ENCODE data around the gene CCDC33.

Gene CCDC33

DNA sequence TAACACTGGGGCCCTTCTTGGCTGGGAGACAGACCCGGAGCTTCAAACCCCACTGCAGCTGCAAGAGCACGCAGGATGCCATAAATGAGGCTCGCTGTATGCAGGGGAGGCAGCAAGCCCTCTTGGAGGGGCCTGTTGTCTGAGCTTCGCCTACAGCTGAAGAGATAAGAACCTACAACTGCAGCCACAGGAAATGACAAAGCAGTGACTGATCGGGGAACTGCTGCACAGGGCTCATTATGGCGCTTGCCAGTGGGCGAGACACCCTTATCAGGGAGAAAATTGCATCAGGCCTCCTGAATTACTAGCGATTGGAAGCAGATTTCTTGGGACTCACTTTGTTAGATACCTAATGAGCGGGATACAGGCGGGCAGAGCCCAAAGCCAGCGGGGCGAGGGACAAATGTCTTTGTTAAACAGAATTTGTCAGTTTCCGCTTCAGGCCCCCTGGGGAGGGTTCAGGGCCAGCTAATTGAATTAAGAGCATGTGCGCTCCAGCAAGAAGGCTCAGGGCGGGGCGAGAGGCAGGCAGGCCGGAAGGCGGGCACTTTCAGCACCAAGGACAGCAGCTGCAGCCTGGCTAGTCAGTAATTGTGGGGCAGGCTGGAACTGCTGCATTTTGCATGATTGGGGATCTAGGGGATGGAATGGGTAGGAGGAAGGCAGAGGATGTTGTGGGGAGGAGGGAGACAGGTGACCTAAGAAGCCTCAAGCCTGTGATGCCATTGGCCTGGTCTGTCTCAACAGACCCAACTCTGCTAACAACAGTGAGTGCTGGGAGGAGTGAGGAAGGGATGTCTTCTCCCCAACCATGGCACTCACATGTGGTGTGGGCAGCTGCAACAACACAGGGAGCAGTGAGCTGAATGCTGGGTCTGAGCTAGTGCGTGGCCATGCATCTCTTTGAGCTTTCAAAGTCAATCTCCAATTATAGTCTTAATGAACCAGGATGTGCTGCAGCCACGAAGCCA lies 55.3 kb downstream of the CCDC33 start:
- peak; percentile 25 to 62 for DNase-seq

- DNase-seq: no peak
Observed at GRCh38 chr15:74293021-74293810, 57.1 kb downstream of the CCDC33 start.

- DNase-seq: no peak
Observed at GRCh38 chr15:74294010-74294409, 57.9 kb downstream of the CCDC33 start.

- DNase-seq: no peak
Observed at GRCh38 chr15:74295800-74296199, 59.7 kb downstream of the CCDC33 start.

GRCh38 chr15:74297887-74298286 lies 61.8 kb downstream of the CCDC33 start:
- DNase-seq: no peak

DNA sequence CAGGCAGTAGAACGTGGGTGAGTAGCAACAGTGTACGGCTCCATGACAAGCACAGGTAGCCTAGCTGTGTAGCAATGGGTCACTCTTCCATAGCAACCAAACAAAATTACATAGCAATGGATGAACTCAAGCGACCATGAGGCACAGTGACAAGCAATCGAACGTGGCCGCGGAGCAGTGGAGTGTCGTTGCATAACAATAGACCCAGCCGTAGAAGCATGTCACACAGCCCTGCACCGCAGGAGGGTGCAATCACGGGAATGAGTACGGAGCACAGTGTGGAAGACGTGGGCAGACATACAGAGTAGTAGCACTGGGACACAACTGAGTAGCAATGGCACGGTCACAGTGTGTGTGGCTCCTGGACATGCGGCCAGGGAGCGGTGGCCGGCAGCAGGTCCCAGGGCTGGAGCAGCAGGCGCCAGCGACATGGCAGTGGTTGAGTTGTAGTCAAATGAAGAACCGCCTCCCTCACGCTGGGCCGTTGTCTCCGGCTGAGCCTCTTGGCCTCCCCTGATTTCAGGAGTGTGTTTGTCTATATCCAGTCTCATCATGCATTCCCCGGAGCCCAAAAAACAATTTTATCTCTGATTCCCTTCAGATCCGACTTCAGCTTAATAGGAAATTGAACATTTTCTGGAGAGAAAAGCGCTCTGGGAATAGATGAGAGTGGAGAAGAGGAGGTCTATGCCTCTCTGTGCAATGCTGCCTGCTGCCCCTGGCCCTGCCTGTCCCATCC lies 64.1 kb downstream of the CCDC33 start:
- no peak for DNase-seq

- no peak for DNase-seq
Observed at GRCh38 chr15:74301583-74302361, 65.6 kb downstream of the CCDC33 start.

GRCh38 chr15:74302821-74303359 lies 66.8 kb downstream of the CCDC33 start:
- DNase-seq: no peak

DNA sequence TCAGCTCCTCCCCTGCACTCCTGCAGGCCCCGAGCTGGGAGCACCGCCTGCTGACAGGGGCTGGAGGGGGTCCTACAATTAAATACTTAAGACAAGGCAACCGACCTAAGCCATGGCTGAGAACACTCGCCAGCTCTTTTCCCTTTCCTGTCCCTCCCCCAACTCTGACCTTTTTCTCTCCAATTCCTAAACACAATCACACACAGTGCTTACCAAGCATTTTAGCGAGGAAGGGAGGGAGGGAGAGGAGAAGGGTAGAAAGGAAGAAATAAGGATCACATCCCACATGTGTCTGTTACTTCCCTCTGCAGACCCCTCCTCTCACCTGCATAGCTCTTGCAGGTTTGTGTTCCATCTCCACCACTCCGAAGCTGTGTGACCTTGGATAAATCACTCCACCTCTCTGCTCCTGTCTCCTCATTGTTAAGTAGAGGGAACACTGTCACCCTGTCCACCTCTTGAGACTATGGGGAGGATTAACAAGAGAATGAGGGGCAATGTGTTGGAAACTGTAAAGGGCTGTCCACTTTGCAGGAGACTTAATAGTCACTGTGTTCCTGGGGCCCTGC lies 67.7 kb downstream of the CCDC33 start:
- no peak for DNase-seq

DNA sequence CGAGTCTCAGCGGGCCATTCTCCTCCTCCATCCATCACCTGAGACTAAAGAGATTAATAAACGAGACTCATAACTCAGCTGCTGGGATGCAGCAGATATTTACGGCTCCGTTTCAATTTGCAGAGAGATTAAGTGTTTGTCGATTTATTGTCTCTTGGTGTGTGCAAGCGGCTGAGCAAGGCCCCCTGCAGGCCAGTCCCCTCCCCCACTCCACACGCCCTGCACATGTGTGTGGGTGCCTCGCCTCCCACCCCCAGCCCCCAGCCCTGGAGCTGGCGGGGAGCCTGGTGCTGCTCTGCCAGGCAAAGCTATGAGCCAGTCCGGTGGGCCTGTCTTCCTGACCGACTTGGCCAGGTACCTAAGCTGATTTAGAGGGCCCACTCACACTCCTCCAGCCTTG lies 68.3 kb downstream of the CCDC33 start:
- no peak for DNase-seq

DNA sequence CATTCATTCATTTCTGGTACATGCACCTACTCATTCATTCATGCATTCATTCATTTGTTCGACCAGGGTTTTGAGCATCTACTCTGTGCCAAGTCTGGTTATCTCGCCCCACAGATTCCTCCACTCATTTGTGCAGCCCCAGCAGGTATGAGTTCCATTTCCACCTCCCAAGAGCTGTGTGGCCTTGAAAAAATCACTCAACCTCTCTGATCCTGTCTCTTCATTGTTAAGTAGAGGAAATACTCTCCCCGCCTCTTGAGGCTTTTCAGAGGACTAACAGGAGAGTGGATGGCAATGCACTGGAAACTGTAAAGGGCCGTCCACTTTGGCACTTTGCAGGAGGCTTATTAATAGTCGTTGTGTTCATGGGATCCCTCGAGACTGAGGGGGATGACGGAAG lies 69.6 kb downstream of the CCDC33 start:
- DNase-seq: no peak

- DNase-seq: no peak
Observed at GRCh38 chr15:74306781-74307217, 70.7 kb downstream of the CCDC33 start.

- DNase-seq: peak; percentile 16 to 22
Observed at GRCh38 chr15:74307827-74308811, 72.0 kb downstream of the CCDC33 start.

DNA sequence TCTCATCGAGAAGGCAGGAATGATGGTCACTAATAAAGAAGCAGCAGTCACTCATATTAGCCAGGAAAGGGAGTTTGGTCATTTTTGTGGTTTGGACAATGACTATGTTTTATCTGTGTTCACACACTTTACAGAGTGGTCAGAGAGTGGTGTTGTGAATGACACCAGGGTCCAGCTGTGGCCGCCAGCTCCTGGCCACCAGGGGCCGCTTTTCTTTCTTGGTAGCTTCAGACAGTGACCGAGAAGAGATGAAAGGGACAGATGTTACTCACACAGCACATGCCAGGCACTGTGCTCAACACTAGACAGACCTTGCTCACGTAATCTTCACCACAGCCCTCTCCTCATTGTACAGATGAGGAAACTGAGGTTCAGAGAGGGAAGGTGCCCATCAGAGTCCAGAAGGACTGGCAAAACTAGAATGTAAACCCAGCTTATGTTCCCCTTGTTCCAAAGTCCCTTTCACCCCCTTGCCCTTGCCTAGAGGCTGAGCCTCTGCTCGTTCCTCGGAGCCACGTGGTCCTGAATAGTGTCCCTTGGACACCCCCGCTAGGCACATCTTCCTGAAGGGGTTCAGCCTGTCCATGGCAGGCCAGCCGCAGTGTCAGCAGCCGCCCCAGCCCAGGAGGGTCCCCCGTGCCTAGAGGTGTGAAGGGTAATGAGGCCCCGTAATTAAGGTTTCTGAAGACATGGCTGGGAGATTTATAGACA lies 75.8 kb downstream of the CCDC33 start:
- DNase-seq: no peak

- DNase-seq: no peak
Observed at GRCh38 chr15:74312445-74313007, 76.4 kb downstream of the CCDC33 start.

- DNase-seq: no peak
Observed at GRCh38 chr15:74313889-74314288, 77.8 kb downstream of the CCDC33 start.

DNA sequence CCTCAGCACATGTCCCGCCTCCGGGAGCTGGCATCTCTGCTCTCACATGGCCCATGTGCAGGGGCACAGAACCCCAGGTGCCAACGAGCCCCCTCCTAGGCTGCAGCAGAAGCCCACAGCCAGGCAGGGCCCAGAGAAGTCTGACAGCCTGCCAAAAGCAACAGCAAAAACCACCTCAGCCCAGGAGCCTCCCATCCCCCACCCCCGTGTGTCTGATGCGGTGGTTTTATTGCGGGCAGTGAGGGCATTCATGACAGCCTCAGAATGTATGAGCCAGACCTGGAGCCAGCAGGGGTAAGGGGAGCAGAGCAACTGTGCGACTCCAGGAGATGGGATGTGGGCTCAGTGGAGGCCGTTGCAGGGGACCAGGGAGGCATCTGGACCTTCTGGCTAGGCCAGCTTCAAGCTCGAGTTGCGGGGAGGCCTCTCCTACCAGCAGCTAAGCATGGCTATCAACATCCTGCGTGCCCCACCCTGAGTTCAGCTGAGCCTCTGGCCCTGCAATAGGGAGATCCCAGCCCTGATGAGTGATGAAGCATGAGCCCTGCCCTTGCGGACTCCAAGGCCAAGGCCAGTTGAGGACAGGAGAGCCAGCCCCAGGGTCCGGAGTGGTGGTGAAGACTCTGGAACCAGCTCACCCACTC lies 78.8 kb downstream of the CCDC33 start:
- DNase-seq: no peak

- no peak for DNase-seq
Observed at GRCh38 chr15:74315626-74316025, 79.5 kb downstream of the CCDC33 start.

- no peak for DNase-seq
Observed at GRCh38 chr15:74316141-74316540, 80.0 kb downstream of the CCDC33 start.
